Chondrocyte (in vitro differentiated cells): ENCODE results near the gene RUNX1. TPM values are rescaled to one million over a fixed set of nuclear protein-coding genes. Genes with fewer than 3 reads are reported as not detected.
A peak's percentile ranks its signal among the peaks of the same experiment; 100 is the strongest.

Experiments used
- DNase-seq: peaks from one replicate; pipeline ENCODE4 v3.0.0; 2021; ENCODE audit warnings: mixed read lengths, low spot score
- H3K27ac Mint-ChIP-seq: one replicate; pipeline ENCODE4 v1.8.0; 2021; ENCODE audit warnings: mild to moderate bottlenecking, moderate library complexity, mixed read lengths; ENCODE audit not compliant: unreplicated experiment
- H3K27me3 Mint-ChIP-seq: 2 replicates; pipeline ENCODE4 v1.8.0; 2021; ENCODE audit warnings: low read depth, mixed read lengths
- H3K36me3 Mint-ChIP-seq: 2 replicates; pipeline ENCODE4 v1.8.0; 2021; ENCODE audit warnings: low read depth, mixed read lengths
- H3K4me1 Mint-ChIP-seq: 2 replicates; pipeline ENCODE4 v1.8.0; 2021; ENCODE audit warnings: low read depth, mild to moderate bottlenecking, mixed read lengths
- H3K4me3 Mint-ChIP-seq: one replicate; pipeline ENCODE4 v1.8.0; 2021; ENCODE audit warnings: mild to moderate bottlenecking, moderate library complexity, mixed read lengths; ENCODE audit not compliant: unreplicated experiment
- H3K9me3 Mint-ChIP-seq: 2 replicates; pipeline ENCODE4 v1.8.0; 2021; ENCODE audit warnings: low read depth, mixed read lengths
- CTCF ChIP-seq: fragments of 200-600 bp; sonication (generic); IDR thresholded peaks from 2 replicates; pipeline ENCODE4 v1.5.0; 2021; ENCODE audit warnings: antibody characterized with exemption, mild to moderate bottlenecking, moderate library complexity
- total RNA-seq: library from RNA; stranded (reverse); gene quantifications from 3 replicates; pipeline ENCODE4 v1.2.1, GENCODE V29; 2021

RUNX1 gene
- total RNA-seq, 1 donor from 2014 or later, result 37.9 TPM

- Mint-ChIP-seq H3K9me3 (no peaks in the 10 kb centered on the region), H3K36me3 (no peaks in the 10 kb centered on the region), H3K4me3 (peak overlapping the region; percentile 86), H3K27ac (peak overlapping the region; percentile 98), H3K4me1 (peaks cover 33% of the 10 kb centered on the region), H3K27me3 (no peaks in the 10 kb centered on the region)
- TF ChIP-seq CTCF, result no peak
- peak; percentile 92 for DNase-seq
Measured at GRCh38 chr21:34889320-34889675, 159.8 kb downstream of the RUNX1 start.

GRCh38 chr21:34888569-34889319 is 160.4 kb downstream of the RUNX1 start:
- DNase-seq, result peak; percentile 96
- no peaks in the 10 kb centered on the region for H3K36me3 Mint-ChIP-seq
- H3K4me3 Mint-ChIP-seq, result peak overlapping the region; percentile 86
- no peaks in the 10 kb centered on the region for H3K27me3 Mint-ChIP-seq
- peak overlapping the region; percentile 98 for H3K27ac Mint-ChIP-seq
- peaks cover 35% of the 10 kb centered on the region for H3K4me1 Mint-ChIP-seq
- H3K9me3 Mint-ChIP-seq, result no peaks in the 10 kb centered on the region
- no peak for TF ChIP-seq CTCF

- H3K9me3 Mint-ChIP-seq, result no peaks in the 10 kb centered on the region
- TF ChIP-seq CTCF, result peak; percentile 36
- no peaks in the 10 kb centered on the region for H3K27me3 Mint-ChIP-seq
- H3K4me3 Mint-ChIP-seq, result peak overlapping the region; percentile 81
- DNase-seq, result peak; percentile 95
- H3K36me3 Mint-ChIP-seq, result no peaks in the 10 kb centered on the region
- H3K27ac Mint-ChIP-seq, result peak overlapping the region; percentile 96
- peaks cover 43% of the 10 kb centered on the region for H3K4me1 Mint-ChIP-seq
Measured at GRCh38 chr21:34887725-34888568, 161.2 kb downstream of the RUNX1 start.

- TF ChIP-seq CTCF, result no peak
- Mint-ChIP-seq H3K27ac (peak overlapping the region; percentile 96), H3K36me3 (no peaks in the 10 kb centered on the region), H3K4me3 (peak overlapping the region; percentile 81), H3K4me1 (peaks cover 50% of the 10 kb centered on the region), H3K9me3 (no peaks in the 10 kb centered on the region), H3K27me3 (no peaks in the 10 kb centered on the region)
- no peak for DNase-seq
Measured at GRCh38 chr21:34887105-34887442, 162.0 kb downstream of the RUNX1 start.

DNA sequence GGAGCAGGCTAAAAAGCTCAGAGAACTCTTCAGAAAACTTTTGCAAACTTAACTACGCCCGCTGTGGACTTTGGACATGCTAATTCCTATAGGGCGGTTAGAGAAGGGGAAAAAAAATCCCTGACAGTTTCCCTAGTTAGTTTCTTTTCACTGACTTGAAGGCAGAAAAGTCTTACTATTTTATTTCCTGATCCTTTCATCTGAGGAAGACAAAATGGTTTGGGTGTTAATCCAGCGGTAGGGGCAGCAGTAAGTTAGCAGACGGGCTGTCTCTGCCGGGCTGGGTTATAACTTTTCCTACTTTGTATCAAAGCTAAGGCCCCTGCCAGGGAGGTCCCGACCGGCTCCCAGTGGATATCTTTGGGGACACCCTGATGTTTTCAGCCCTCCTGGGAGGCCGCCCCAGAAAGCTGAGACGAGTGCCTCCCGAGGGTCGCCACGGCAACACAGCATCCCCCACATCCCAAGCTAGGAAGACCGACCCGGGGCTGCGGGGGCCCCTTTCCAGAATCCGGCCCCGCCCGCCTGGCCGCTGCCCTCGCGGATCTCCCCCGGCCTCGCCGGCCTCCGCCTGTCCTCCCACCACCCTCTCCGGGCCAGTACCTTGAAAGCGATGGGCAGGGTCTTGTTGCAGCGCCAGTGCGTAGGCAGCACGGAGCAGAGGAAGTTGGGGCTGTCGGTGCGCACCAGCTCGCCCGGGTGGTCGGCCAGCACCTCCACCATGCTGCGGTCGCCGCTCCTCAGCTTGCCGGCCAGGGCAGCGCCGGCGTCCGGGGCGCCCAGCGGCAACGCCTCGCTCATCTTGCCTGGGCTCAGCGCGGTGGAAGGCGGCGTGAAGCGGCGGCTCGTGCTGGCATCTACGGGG is 162.6 kb downstream of the RUNX1 start:
- TF ChIP-seq CTCF, result peak; percentile 52
- Mint-ChIP-seq H3K9me3 (no peaks in the 10 kb centered on the region), H3K4me1 (peaks cover 50% of the 10 kb centered on the region), H3K4me3 (peak overlapping the region; percentile 81), H3K27ac (peak overlapping the region; percentile 96), H3K27me3 (no peaks in the 10 kb centered on the region), H3K36me3 (no peaks in the 10 kb centered on the region)
- no peak for DNase-seq
